ENCODE data around the gene CFAP100.

GRCh38 chr3:126375835-126376331 lies 18.8 kb upstream of the CFAP100 start:
- TF ChIP-seq SUZ12 (IDR thresholded peaks at IDR 0.05; ENCODE audit: extremely low read depth, insufficient read depth, insufficient read length) (no peak), YY1 (IDR thresholded peaks at IDR 0.05; ENCODE audit: insufficient read depth, insufficient read length) (no peak)
